ENCODE data around the gene OOSP3. TPM values are rescaled to one million over a fixed set of nuclear protein-coding genes. Genes with fewer than 3 reads are reported as not detected.

Gene OOSP3
- total RNA-seq, 1 experiment from 2014 or later, result not detected

DNA sequence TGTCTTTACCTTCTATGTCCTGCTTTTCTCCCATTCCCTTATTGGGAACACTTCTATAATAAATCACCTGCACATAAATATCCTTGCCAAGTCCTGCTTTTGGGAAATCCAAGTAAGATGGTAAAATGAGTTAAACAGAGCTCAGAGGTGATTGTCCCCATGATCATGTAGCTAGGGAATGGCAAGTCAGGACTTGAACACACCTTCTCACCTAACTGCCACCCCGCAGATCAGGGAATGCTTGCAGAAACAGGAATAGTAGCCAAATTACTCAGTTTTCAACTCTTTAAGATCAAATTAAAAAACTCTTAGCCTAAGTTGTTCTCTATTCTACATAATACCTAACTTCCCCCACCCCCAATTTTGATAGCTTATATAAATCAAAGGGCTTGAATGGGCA is 16.0 kb downstream of the OOSP3 start:
- DNase-seq (ENCODE audit: low read depth, low spot score) (no peak), ATAC-seq (no peak)
- no peaks in the 10 kb centered on the region for H3K27me3 ChIP-seq (ENCODE audit: insufficient read depth, low read length)
- H3K4me3 ChIP-seq (replicated peaks in 1 of 2; ENCODE audit: low read depth in 1 of 2, low read length in 2 of 2), result no peak overlapping the region
- no peak overlapping the region for H3K9ac ChIP-seq (ENCODE audit: low read length)
- intact Hi-C loops (cut with micrococcal nuclease), result no loop called here
- no peaks in the 10 kb centered on the region for H3K36me3 ChIP-seq (ENCODE audit: control insufficient read depth in 1 of 2, insufficient read depth in 2 of 2, low read length in 2 of 2)
- no peaks in the 10 kb centered on the region for H3K9me2 ChIP-seq (ENCODE audit: insufficient read depth)
- H2AFZ ChIP-seq (ENCODE audit: low read depth, low read length, poor library complexity, severe bottlenecking), result no peak overlapping the region
- TF ChIP-seq RAD21 (IDR thresholded peaks at IDR 0.05; ENCODE audit: low read depth) (no peak), EZH2 (IDR thresholded peaks at IDR 0.05) (no peak), YY1 (IDR thresholded peaks at IDR 0.05; ENCODE audit: extremely low read depth, insufficient replicate concordance, low read depth, low read length) (no peak), ELF1 (IDR thresholded peaks at IDR 0.05; ENCODE audit: borderline replicate concordance, low read depth) (no peak), CTCF (IDR thresholded peaks at IDR 0.05 in 2 of 3, conservative IDR thresholded peaks at IDR 0.05 in 1 of 3; ENCODE audit: borderline replicate concordance in 1 of 3, insufficient read depth in 1 of 3, low read depth in 2 of 3, low read length in 2 of 3) (no peak), EZH2phosphoT487 (IDR thresholded peaks at IDR 0.05; ENCODE audit: borderline replicate concordance) (no peak), POLR2A (IDR thresholded peaks at IDR 0.05; ENCODE audit: borderline replicate concordance, extremely low read depth, insufficient read depth, insufficient read length) (no peak), SIN3A (IDR thresholded peaks at IDR 0.05; ENCODE audit: low read depth) (no peak), CEBPB (IDR thresholded peaks at IDR 0.05; ENCODE audit: low read depth) (no peak), ZFX (IDR thresholded peaks at IDR 0.05) (no peak), TCF7L2 (IDR thresholded peaks at IDR 0.05; ENCODE audit: borderline replicate concordance, extremely low read depth, insufficient read depth, insufficient read length) (no peak), MAX (IDR thresholded peaks at IDR 0.05) (no peak)
- TF ChIP-seq, protein P1, sequence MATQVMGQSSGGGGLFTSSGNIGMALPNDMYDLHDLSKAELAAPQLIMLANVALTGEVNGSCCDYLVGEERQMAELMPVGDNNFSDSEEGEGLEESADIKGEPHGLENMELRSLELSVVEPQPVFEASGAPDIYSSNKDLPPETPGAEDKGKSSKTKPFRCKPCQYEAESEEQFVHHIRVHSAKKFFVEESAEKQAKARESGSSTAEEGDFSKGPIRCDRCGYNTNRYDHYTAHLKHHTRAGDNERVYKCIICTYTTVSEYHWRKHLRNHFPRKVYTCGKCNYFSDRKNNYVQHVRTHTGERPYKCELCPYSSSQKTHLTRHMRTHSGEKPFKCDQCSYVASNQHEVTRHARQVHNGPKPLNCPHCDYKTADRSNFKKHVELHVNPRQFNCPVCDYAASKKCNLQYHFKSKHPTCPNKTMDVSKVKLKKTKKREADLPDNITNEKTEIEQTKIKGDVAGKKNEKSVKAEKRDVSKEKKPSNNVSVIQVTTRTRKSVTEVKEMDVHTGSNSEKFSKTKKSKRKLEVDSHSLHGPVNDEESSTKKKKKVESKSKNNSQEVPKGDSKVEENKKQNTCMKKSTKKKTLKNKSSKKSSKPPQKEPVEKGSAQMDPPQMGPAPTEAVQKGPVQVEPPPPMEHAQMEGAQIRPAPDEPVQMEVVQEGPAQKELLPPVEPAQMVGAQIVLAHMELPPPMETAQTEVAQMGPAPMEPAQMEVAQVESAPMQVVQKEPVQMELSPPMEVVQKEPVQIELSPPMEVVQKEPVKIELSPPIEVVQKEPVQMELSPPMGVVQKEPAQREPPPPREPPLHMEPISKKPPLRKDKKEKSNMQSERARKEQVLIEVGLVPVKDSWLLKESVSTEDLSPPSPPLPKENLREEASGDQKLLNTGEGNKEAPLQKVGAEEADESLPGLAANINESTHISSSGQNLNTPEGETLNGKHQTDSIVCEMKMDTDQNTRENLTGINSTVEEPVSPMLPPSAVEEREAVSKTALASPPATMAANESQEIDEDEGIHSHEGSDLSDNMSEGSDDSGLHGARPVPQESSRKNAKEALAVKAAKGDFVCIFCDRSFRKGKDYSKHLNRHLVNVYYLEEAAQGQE (IDR thresholded peaks at IDR 0.05; ENCODE audit: low read depth), result no peak
- CTCF ChIA-PET, result no interaction called here
- H3K9me3 ChIP-seq (ENCODE audit: control insufficient read depth in 1 of 2, insufficient read depth in 1 of 2, low read depth in 1 of 2, low read length in 2 of 2), result no peaks in the 10 kb centered on the region
- H3K4me2 ChIP-seq (ENCODE audit: low read length), result no peak overlapping the region
- H4K20me1 ChIP-seq (ENCODE audit: insufficient read depth), result no peaks in the 10 kb centered on the region
- no peak overlapping the region for H3K27ac ChIP-seq (ENCODE audit: low read depth, low read length)
- no peaks in the 10 kb centered on the region for H3K79me2 ChIP-seq (ENCODE audit: insufficient read depth, low read length)
- POLR2A ChIA-PET, result no interaction called here
- RAD21 ChIA-PET (ENCODE audit: low non-redundant PET in 1 of 2, low total read pairs in 2 of 2, uncharacterized antibody in 2 of 2, unreplicated experiment in 2 of 2), result no interaction called here
- peaks cover 0 to 4% of the 10 kb centered on the region in 2 experiments; a peak in 1 of 4 replicates for H3K4me1 ChIP-seq (ENCODE audit: control insufficient read depth in 1 of 2, insufficient read depth in 2 of 2, low read length in 2 of 2)
- no TSS peak for BruUV-seq (replicated peaks)
